HG03565 (cell line): ENCODE results near the gene CCNA1.

ENCODE experiments used
- ATAC-seq: cut with Tn5 transposase; IDR thresholded peaks from one replicate; pipeline ENCODE4 v1.9.1; 2021; ENCODE audit warnings: mild to moderate bottlenecking, moderate library complexity; ENCODE audit not compliant: unreplicated experiment

The CCNA1 gene

GRCh38 chr13:36450534-36450933, 18.2 kb downstream of the CCNA1 start:
- no peak for ATAC-seq

GRCh38 chr13:36453516-36453915, 21.2 kb downstream of the CCNA1 start:
- ATAC-seq = no peak

- ATAC-seq = no peak
Measured at GRCh38 chr13:36454121-36454520, 21.8 kb downstream of the CCNA1 start.

- no peak for ATAC-seq
Measured at GRCh38 chr13:36454987-36455386, 22.7 kb downstream of the CCNA1 start.

- no peak for ATAC-seq
Measured at GRCh38 chr13:36456577-36456976, 24.3 kb downstream of the CCNA1 start.

- no peak for ATAC-seq
Measured at GRCh38 chr13:36461506-36461905, 29.2 kb downstream of the CCNA1 start.

- no peak for ATAC-seq
Measured at GRCh38 chr13:36475468-36475867, 43.2 kb downstream of the CCNA1 start.

GRCh38 chr13:36476661-36477060, 44.4 kb downstream of the CCNA1 start:
- no peak for ATAC-seq

- no peak for ATAC-seq
Measured at GRCh38 chr13:36480726-36481427, 48.6 kb downstream of the CCNA1 start.

- no peak for ATAC-seq
Measured at GRCh38 chr13:36490055-36490454, 57.8 kb downstream of the CCNA1 start.
